Stimulated activated CD8-positive, alpha-beta memory T cell treated with anti-CD3 and anti-CD28 coated beads, Interleukin-7, amount 100 ng/mL, for 1 hour (primary cell): ENCODE data around the gene ZNF385D.

ENCODE experiments used
- DNase-seq, 2 donors: peaks; one replicate each; pipeline ENCODE4 v3.0.0-alpha.2; 2020; ENCODE audit warnings: low read depth in 2 of 2

The ZNF385D gene

DNA sequence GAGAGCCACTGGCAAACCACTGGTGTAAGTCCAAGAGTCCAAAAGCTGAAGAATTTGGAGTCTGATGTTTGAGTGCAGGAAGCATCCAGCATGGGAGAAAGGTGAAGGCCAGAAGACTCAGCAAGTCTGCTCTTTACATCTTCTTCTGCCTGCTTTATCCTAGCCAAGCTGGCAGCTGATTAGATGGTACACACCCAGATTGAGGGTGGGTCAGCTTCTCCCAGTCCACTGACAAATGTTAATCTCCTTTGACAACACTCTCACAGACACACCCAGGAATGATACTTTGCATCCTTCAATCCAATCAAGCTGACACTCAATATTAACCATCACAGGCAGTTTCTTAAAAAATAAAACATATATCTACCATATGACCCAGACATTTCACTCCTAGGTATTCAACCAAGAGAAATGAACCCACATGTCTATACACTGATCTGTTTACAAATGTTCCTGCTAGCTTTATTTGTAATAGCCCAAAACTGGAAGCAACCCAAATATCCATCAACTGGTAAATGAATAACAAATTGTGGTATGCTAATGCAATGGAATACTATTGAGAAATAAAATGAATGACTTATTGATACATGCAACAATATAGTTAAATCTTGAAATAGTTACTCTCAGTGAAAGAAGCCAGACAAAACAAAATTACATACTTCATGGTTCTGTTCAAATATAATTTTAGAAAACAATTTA, 373.8 kb downstream of the ZNF385D start:
- no peak for DNase-seq

GRCh38 chr3:21372316-21372715, 378.7 kb downstream of the ZNF385D start:
- no peak for DNase-seq
